Stimulated activated naive B cell treated with anti-CD40 and anti-IgM and Interleukin-4, amounts not matched to agents 10 μg/mL and 1 μg/mL and 100 μg/mL, for 72 hours (primary cell): ENCODE data around the gene KRT222.
A peak's percentile ranks its signal among the peaks of the same experiment; 100 is the strongest.

ENCODE experiments used
- ATAC-seq, 2 donors: fragments of 150-1000 bp; cut with Tn5 transposase; replicated peaks; 2 replicates each; pipeline ENCODE4 v1.10.0; 2021; ENCODE audit warnings: moderate library complexity in 1 of 2
- DNase-seq: peaks from one replicate; pipeline ENCODE4 v3.0.0; 2021
- H3K27ac Mint-ChIP-seq: one replicate; pipeline ENCODE4 v1.8.0; 2022; ENCODE audit warnings: mild to moderate bottlenecking, mixed read lengths
- H3K27me3 Mint-ChIP-seq, 2 donors: one replicate each; pipeline ENCODE4 v1.8.0; 2022; ENCODE audit warnings: mixed read lengths in 2 of 2
- H3K36me3 Mint-ChIP-seq, 2 donors: one replicate each; pipeline ENCODE4 v1.8.0; 2022; ENCODE audit warnings: mixed read lengths in 2 of 2, mild to moderate bottlenecking in 1 of 2
- H3K4me1 Mint-ChIP-seq, 2 donors: one replicate each; pipeline ENCODE4 v1.8.0; 2022; ENCODE audit warnings: mixed read lengths in 2 of 2, mild to moderate bottlenecking in 1 of 2
- H3K4me3 Mint-ChIP-seq, 2 donors: one replicate each; pipeline ENCODE4 v1.8.0; 2022; ENCODE audit warnings: mild to moderate bottlenecking in 2 of 2, mixed read lengths in 2 of 2, moderate library complexity in 1 of 2
- H3K9me3 Mint-ChIP-seq, 2 donors: one replicate each; pipeline ENCODE4 v1.8.0; 2022; ENCODE audit warnings: mixed read lengths in 2 of 2, mild to moderate bottlenecking in 1 of 2

Gene KRT222

GRCh38 chr17:40679523-40679907, 14.5 kb upstream of the KRT222 start:
- H3K9me3 Mint-ChIP-seq: no peaks in the 10 kb centered on the region
- no peak for ATAC-seq
- no peak overlapping the region for H3K4me3 Mint-ChIP-seq
- H3K36me3 Mint-ChIP-seq: no peaks in the 10 kb centered on the region
- H3K4me1 Mint-ChIP-seq: peaks cover 0 to 7% of the 10 kb centered on the region in 2 donors
- DNase-seq: no peak
- H3K27ac Mint-ChIP-seq: no peak overlapping the region
- peaks cover 32 to 51% of the 10 kb centered on the region in 2 donors for H3K27me3 Mint-ChIP-seq

GRCh38 chr17:40678902-40679522, 14.0 kb upstream of the KRT222 start:
- no peak overlapping the region for H3K27ac Mint-ChIP-seq
- no peak for ATAC-seq

GRCh38 chr17:40675905-40676304, 10.9 kb upstream of the KRT222 start:
- H3K27ac Mint-ChIP-seq: no peak overlapping the region
- H3K4me3 Mint-ChIP-seq: no peak overlapping the region
- DNase-seq: no peak
- no peaks in the 10 kb centered on the region for H3K36me3 Mint-ChIP-seq
- no peak for ATAC-seq
- H3K27me3 Mint-ChIP-seq: peaks cover 30 to 59% of the 10 kb centered on the region in 2 donors
- H3K9me3 Mint-ChIP-seq: no peaks in the 10 kb centered on the region
- peaks cover 0 to 7% of the 10 kb centered on the region in 2 donors for H3K4me1 Mint-ChIP-seq

More at GRCh38 chr17:40678902-40679522, 14.0 kb upstream of the KRT222 start:
- H3K4me1 Mint-ChIP-seq: peaks cover 0 to 7% of the 10 kb centered on the region in 2 donors
- peaks cover 33 to 55% of the 10 kb centered on the region in 2 donors for H3K27me3 Mint-ChIP-seq
- no peak overlapping the region for H3K4me3 Mint-ChIP-seq
- H3K36me3 Mint-ChIP-seq: no peaks in the 10 kb centered on the region
- no peaks in the 10 kb centered on the region for H3K9me3 Mint-ChIP-seq
- DNase-seq: no peak

- Mint-ChIP-seq H3K4me1 (no peaks in the 10 kb centered on the region), H3K4me3 (no peak overlapping the region), H3K36me3 (no peaks in the 10 kb centered on the region), H3K27ac (no peak overlapping the region), H3K27me3 (peaks cover 20 to 58% of the 10 kb centered on the region in 2 donors), H3K9me3 (no peaks in the 10 kb centered on the region)
- DNase-seq (no peak), ATAC-seq (no peak)
These were observed 7.7 kb upstream of the KRT222 start for GRCh38 chr17:40672654-40673053.

GRCh38 chr17:40671282-40671681, 6.3 kb upstream of the KRT222 start:
- Mint-ChIP-seq H3K4me1 (no peaks in the 10 kb centered on the region), H3K27me3 (peaks cover 17 to 60% of the 10 kb centered on the region in 2 donors), H3K36me3 (no peaks in the 10 kb centered on the region), H3K27ac (no peak overlapping the region), H3K9me3 (no peaks in the 10 kb centered on the region), H3K4me3 (no peak overlapping the region)
- no peak for DNase-seq
- ATAC-seq: no peak

- Mint-ChIP-seq H3K9me3 (no peaks in the 10 kb centered on the region), H3K4me1 (peaks cover 0 to 3% of the 10 kb centered on the region in 2 donors), H3K4me3 (no peak overlapping the region), H3K27ac (no peak overlapping the region), H3K27me3 (peaks cover 28 to 42% of the 10 kb centered on the region in 2 donors), H3K36me3 (no peaks in the 10 kb centered on the region)
- DNase-seq: no peak
- ATAC-seq: no peak
These were observed 1.4 kb upstream of the KRT222 start for GRCh38 chr17:40666331-40666730.

GRCh38 chr17:40663252-40663651, 1.7 kb downstream of the KRT222 start:
- Mint-ChIP-seq H3K27me3 (peaks cover 40 to 41% of the 10 kb centered on the region in 2 donors), H3K4me1 (peaks cover 0 to 3% of the 10 kb centered on the region in 2 donors), H3K4me3 (no peak overlapping the region), H3K9me3 (no peaks in the 10 kb centered on the region), H3K27ac (no peak overlapping the region), H3K36me3 (no peaks in the 10 kb centered on the region)
- DNase-seq (no peak), ATAC-seq (no peak)

GRCh38 chr17:40659911-40660310, 5.1 kb downstream of the KRT222 start:
- Mint-ChIP-seq H3K4me1 (peaks cover 0 to under 1% of the 10 kb centered on the region in 2 donors), H3K36me3 (no peaks in the 10 kb centered on the region), H3K4me3 (no peak overlapping the region), H3K27me3 (peaks cover 19 to 26% of the 10 kb centered on the region in 2 donors), H3K9me3 (no peaks in the 10 kb centered on the region), H3K27ac (no peak overlapping the region)
- no peak for DNase-seq
- ATAC-seq: no peak

GRCh38 chr17:40658396-40658795, 6.6 kb downstream of the KRT222 start:
- H3K36me3 Mint-ChIP-seq: no peaks in the 10 kb centered on the region
- H3K9me3 Mint-ChIP-seq: no peaks in the 10 kb centered on the region
- no peak for ATAC-seq
- no peak for DNase-seq
- no peak overlapping the region for H3K27ac Mint-ChIP-seq
- H3K4me3 Mint-ChIP-seq: no peak overlapping the region
- H3K4me1 Mint-ChIP-seq: no peaks in the 10 kb centered on the region
- H3K27me3 Mint-ChIP-seq: peaks cover 16 to 22% of the 10 kb centered on the region in 2 donors

- H3K27me3 Mint-ChIP-seq: no peaks in the 10 kb centered on the region
- no peak for ATAC-seq
- H3K9me3 Mint-ChIP-seq: no peaks in the 10 kb centered on the region
- no peak overlapping the region for H3K27ac Mint-ChIP-seq
- H3K36me3 Mint-ChIP-seq: peaks cover 2 to 3% of the 10 kb centered on the region in 2 donors
- H3K4me3 Mint-ChIP-seq: no peak overlapping the region
- no peak for DNase-seq
- H3K4me1 Mint-ChIP-seq: peaks cover 4 to 9% of the 10 kb centered on the region in 2 donors
These were observed 13.0 kb downstream of the KRT222 start for GRCh38 chr17:40651939-40652338.

- no peaks in the 10 kb centered on the region for H3K27me3 Mint-ChIP-seq
- peaks cover 11 to 26% of the 10 kb centered on the region in 2 donors for H3K4me1 Mint-ChIP-seq
- ATAC-seq: peak; percentile 33 to 38
- no peak for DNase-seq
- H3K9me3 Mint-ChIP-seq: no peaks in the 10 kb centered on the region
- peak overlapping the region; percentile 92 to 95 for H3K4me3 Mint-ChIP-seq
- H3K27ac Mint-ChIP-seq: peak overlapping the region; percentile 100
- H3K36me3 Mint-ChIP-seq: peaks cover 10 to 15% of the 10 kb centered on the region in 2 donors
These were observed 16.5 kb downstream of the KRT222 start for GRCh38 chr17:40648384-40648968.

- Mint-ChIP-seq H3K9me3 (no peaks in the 10 kb centered on the region), H3K27ac (peak within 1 kb of the TSS; percentile 100), H3K36me3 (peaks cover 14 to 19% of the 10 kb centered on the region in 2 donors), H3K27me3 (no peaks in the 10 kb centered on the region), H3K4me3 (peak within 1 kb of the TSS; percentile 92 to 95), H3K4me1 (peaks cover 11 to 26% of the 10 kb centered on the region in 2 donors)
- ATAC-seq (peak; percentile 83 to 84), DNase-seq (peak; percentile 69)
These were observed 17.2 kb downstream of the KRT222 start, which contains the start of gene SMARCE1 for GRCh38 chr17:40647624-40648383. TSS of gene SMARCE1 (minus strand) at chr17:40647818. CDS start at chr17:40645802, 2,016 bp downstream.

GRCh38 chr17:40646791-40647623, 18.0 kb downstream of the KRT222 start:
- Mint-ChIP-seq H3K36me3 (peaks cover 20 to 26% of the 10 kb centered on the region in 2 donors), H3K4me3 (peak overlapping the region; percentile 92 to 95), H3K9me3 (no peaks in the 10 kb centered on the region), H3K4me1 (peaks cover 11 to 26% of the 10 kb centered on the region in 2 donors), H3K27ac (peak overlapping the region; percentile 100), H3K27me3 (no peaks in the 10 kb centered on the region)
- ATAC-seq: peak; percentile 53 to 59
- peak; percentile 60 for DNase-seq

- DNase-seq: no peak
- H3K27me3 Mint-ChIP-seq: no peaks in the 10 kb centered on the region
- peak overlapping the region; percentile 29 to 60 for H3K4me3 Mint-ChIP-seq
- H3K9me3 Mint-ChIP-seq: no peaks in the 10 kb centered on the region
- no peak overlapping the region for H3K27ac Mint-ChIP-seq
- H3K4me1 Mint-ChIP-seq: peaks cover 11 to 30% of the 10 kb centered on the region in 2 donors
- peaks cover 20 to 30% of the 10 kb centered on the region in 2 donors for H3K36me3 Mint-ChIP-seq
- no peak for ATAC-seq
These were observed 19.0 kb downstream of the KRT222 start for GRCh38 chr17:40645943-40646342.
